Non-pigmented ciliary epithelial cell (primary cell): ENCODE results near the gene KPNA5.
"Not testable (repeated sequence)": the region's sequence is repeated elsewhere in the genome, so short reads cannot be mapped to it uniquely, and the experiment has no call there.

ENCODE experiments used
- DNase-seq: peaks from one replicate; pipeline ENCODE4 v3.0.0-alpha.2; 2010; ENCODE audit warnings: low read depth

The KPNA5 gene

GRCh38 chr6:116680880-116681672, at the start of gene KPNA5:
Gene KPNA5, plus strand, starts transcription at chr6:116681211. Its CDS starts 124 bp downstream, at chr6:116681335.
- peak; percentile 46 for DNase-seq

- DNase-seq, result no peak
Observed at GRCh38 chr6:116631379-116631990, 49.5 kb upstream of the KPNA5 start.

- no peak for DNase-seq
Observed at GRCh38 chr6:116633685-116634084, 47.3 kb upstream of the KPNA5 start.

GRCh38 chr6:116648156-116648555, 32.9 kb upstream of the KPNA5 start:
- DNase-seq, result no peak

- no peak for DNase-seq
Observed at GRCh38 chr6:116649129-116649528, 31.9 kb upstream of the KPNA5 start.

GRCh38 chr6:116651916-116652315, 29.1 kb upstream of the KPNA5 start:
- no peak for DNase-seq

GRCh38 chr6:116661594-116661993, 19.4 kb upstream of the KPNA5 start:
- no peak for DNase-seq

GRCh38 chr6:116662202-116662601, 18.8 kb upstream of the KPNA5 start:
- no peak for DNase-seq

- DNase-seq, result no peak
Observed at GRCh38 chr6:116663308-116663707, 17.7 kb upstream of the KPNA5 start.

GRCh38 chr6:116664169-116664568, 16.8 kb upstream of the KPNA5 start:
- not testable (repeated sequence) for DNase-seq

GRCh38 chr6:116665464-116665863, 15.5 kb upstream of the KPNA5 start:
- DNase-seq, result no peak

- no peak for DNase-seq
Observed at GRCh38 chr6:116666869-116667268, 14.1 kb upstream of the KPNA5 start.

- no peak for DNase-seq
Observed at GRCh38 chr6:116667623-116668022, 13.4 kb upstream of the KPNA5 start.

- no peak for DNase-seq
Observed at GRCh38 chr6:116672306-116672705, 8.7 kb upstream of the KPNA5 start.

- DNase-seq, result no peak
Observed at GRCh38 chr6:116676021-116676420, 5.0 kb upstream of the KPNA5 start.

- peak; percentile 17 for DNase-seq
Observed at GRCh38 chr6:116682334-116682712, 1.3 kb downstream of the KPNA5 start.

GRCh38 chr6:116685437-116685993, 4.5 kb downstream of the KPNA5 start:
- no peak for DNase-seq

GRCh38 chr6:116686475-116687101, 5.6 kb downstream of the KPNA5 start:
- not testable (repeated sequence) for DNase-seq

- no peak for DNase-seq
Observed at GRCh38 chr6:116691154-116691553, 10.1 kb downstream of the KPNA5 start.

- not testable (repeated sequence) for DNase-seq
Observed at GRCh38 chr6:116692873-116693272, 11.9 kb downstream of the KPNA5 start.

- DNase-seq, result not testable (repeated sequence)
Observed at GRCh38 chr6:116693275-116693674, 12.3 kb downstream of the KPNA5 start.

- peak; percentile 1 for DNase-seq
Observed at GRCh38 chr6:116695401-116695800, 14.4 kb downstream of the KPNA5 start.

GRCh38 chr6:116697480-116697879, 16.5 kb downstream of the KPNA5 start:
- no peak for DNase-seq
